Activated CD4-positive, alpha-beta T cell treated with anti-CD3 and anti-CD28 coated beads, Interleukin-2, Interleukin-4, amounts not matched to agents 100 ng/mL and 50 ng/mL, durations not matched to agents 16 hours and 8 hours (primary cell): Measurements from ENCODE around the gene OCEL1.

Source experiments
- DNase-seq: peaks from one replicate; pipeline ENCODE4 v3.0.0-alpha.2; 2020; ENCODE audit warnings: low spot score

OCEL1 gene

GRCh38 chr19:17240826-17241399 is 14.9 kb downstream of the OCEL1 start:
- DNase-seq = no peak

- DNase-seq = no peak
These were observed 16.6 kb downstream of the OCEL1 start for GRCh38 chr19:17242431-17243208.

DNA sequence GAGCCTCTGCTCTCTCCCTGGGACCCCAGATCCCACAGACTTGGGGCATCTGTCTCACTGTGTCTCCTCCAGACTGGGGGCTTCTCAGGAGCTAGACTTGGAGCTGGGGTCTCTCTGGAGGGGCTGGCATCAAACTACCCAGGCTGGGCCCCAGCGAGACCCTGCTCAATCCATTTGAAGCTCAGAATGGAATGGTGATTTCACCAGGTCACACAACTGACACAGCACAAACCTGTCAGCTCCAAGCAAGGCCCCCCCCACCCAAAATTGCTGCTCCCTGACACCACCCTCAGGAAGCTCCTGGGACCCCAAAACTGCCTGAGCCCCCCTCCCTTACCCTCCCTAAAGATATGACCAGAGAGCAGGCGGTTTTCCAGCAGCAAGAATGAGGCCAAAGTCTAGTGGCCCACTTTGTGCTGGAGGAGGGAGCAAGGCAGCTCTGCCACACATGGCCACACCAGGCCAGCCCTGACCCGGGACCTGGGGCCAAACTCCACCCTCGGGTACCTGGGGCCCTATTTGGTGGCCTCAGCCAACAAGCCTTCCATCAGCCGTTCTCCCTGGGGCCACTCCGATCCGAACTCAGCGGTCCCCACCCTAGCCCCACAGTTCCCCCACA is 17.3 kb downstream of the OCEL1 start:
- DNase-seq = no peak

DNA sequence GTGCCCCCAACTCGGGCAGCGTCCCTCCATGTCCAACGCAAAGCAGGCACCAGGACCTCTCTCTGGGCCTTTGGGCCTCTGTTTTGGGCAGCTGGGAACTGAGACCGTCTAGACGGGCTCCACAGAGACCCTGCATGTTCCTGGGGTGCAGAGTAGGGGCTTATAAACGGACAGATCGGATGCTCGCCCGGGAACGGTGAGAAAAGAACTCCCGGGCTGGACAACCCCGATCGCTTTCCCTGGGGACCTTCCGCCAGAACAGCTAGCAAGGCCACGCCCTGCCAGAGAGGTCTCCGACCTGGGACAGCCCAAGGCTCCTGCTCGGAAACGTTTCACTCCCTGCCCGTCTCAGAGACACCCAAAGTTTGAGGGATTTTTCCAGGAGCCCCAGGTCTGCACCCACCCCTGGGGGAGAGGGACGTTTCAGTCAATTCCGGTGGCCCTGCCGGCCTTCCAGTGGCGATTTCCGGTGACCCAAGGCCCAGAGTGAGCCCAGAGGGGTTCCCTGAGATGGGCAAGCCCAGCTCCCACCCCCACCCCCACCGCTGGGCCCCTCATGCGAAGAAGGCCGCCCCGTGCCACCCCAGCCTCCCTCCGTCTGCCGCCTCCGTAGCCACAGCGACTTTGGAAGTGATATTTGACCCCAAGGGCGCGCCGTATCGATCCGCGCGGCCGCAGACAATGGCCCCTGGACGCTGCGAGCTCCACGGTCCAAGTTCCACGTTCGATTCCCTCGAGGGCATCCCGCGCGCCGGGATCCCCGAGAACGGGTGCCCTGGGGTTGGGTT is 18.0 kb downstream of the OCEL1 start:
- DNase-seq = no peak

DNA sequence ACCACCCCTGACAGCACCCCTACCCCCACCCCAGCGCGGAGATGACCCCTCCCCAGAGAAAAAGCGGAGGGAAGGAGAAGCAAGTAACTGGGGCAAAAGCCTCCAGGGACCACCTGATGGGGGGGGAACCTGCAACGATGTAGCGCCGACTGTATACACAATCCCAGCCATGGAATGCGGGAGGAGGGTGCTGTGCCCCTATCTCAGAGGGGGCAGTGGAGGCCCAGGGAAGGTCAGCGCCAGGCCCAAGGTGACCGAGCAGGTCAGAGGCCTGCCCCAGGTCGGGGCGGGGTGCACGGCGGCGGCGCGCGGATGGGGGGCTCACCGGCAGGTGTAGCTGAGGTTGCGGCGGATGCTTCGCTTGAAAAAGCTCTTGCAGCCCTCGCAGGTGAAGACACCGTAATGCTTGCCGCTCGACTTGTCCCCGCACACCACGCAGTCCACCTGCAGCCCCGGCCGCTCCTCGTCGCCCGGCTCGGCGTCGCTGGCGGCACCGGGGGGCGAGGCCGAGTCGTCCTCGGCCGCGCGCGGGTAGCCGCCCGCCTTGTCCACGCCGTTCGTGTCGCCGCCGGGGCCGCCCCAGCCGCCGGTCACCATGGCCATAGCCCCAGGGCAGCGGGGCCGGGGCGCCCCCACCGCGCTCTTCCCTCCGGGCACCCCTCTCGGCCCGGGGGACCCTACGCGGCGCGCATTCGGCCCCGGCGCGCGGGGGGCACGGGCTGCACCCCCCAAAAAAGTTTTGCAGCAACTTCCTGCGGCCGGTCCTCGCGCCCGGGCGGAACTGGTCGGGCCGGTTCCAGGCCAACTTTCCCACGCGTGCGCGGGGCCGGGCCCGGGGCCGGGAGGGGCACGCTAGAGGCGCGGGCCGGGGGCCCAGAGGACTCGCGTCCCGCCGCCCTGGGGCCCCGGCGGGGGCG is 18.9 kb downstream of the OCEL1 start:
- no peak for DNase-seq

DNA sequence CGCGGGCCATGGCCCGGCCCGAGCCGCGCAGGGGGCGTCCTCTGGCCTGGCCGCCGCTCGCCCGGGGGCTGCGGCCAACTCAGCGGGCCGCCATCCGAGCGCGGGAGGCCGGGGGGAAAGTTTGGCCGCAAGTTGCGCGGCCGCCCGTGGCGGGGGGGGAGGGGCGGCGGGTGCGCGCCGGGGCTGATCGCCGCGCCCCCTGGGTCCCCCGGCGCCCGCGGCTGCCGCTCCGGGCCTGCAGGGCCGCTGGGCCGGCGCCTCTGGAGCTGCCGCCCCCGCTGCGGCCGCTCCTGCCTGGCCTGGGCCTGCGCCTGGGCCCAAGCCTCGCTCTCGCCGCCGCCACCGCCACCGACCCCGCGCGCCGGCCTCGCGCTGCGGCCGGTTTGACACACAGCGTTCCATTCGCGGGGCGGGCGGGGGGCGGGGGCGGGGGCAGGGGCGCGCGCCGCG is 19.5 kb downstream of the OCEL1 start, which contains the start of gene NR2F6:
TSS of gene NR2F6 (minus strand) at position 385 of the 450 bp plus-strand sequence. CDS start 699 bp downstream, outside the sequence.
- DNase-seq = no peak

GRCh38 chr19:17246681-17247425 is 20.8 kb downstream of the OCEL1 start:
- DNase-seq = no peak

DNA sequence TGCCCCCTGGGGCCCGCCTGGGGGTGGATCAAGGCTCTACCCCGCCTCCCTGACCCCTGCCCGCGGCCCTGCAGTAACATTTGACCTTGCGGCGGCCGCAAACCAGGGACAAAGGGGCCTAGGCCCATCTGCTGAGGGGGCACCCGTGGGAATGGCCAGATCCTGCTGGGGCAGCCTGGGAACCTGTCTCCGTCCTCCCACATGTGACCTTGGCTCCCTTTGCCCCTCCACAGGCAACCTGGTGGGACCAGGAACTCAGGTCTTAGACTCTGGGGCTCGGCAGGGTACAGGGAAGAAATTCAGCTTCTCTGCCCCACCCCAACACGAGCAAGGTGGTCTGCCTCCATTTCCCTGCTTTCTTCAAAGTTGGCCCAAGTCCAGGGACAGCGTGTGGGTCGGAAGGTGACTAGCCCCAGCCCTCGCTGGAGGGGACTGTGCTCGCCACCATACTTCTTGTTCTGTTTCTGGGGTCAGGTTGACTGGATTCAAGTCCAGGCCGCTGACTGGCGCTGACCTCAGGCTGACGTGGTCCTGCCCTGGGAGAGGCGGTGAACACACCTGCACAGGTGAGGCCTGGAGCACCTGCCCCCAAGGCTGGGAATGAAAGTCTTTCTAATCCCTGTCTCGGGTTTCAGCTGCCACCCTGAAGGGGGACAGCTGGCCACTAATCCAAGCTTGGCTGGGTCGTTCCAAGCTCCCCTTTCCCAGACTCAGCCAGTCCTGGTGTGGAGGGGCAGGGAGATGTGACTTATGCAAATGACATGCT is 22.2 kb downstream of the OCEL1 start:
- no peak for DNase-seq

DNA sequence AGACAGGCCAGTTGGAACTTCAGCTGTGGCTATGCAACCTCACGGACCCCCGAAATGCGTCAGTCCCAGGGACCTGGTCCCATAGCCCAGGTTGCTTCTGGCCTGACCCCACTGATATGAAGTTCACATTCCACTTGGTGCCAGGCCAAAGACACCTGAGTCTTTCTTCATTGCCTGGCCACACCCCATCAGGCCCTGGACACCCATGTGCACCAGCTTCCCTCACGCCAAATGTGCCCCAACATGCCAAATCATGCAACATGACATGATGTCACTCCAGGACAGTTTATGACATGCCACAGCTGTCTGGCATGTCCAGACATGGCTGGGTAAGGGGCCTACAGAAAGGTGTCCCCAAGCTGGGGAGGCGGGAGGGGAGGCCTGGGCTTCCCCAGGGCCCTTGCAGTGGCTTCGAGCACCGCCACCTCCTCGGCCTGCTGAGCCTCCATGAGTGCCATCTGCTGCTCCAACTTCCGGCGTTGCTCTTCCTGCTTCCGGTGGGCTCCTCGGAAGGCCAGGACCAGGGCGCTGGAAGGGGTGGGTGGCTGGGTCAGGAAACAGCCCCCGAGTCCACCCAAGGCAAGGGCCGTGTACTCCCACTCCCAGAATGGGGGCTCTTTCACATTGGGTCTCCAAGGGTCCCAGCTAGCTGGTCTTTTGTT is 24.0 kb downstream of the OCEL1 start:
- DNase-seq = no peak

GRCh38 chr19:17254636-17255035 is 28.6 kb downstream of the OCEL1 start:
- DNase-seq = no peak

DNA sequence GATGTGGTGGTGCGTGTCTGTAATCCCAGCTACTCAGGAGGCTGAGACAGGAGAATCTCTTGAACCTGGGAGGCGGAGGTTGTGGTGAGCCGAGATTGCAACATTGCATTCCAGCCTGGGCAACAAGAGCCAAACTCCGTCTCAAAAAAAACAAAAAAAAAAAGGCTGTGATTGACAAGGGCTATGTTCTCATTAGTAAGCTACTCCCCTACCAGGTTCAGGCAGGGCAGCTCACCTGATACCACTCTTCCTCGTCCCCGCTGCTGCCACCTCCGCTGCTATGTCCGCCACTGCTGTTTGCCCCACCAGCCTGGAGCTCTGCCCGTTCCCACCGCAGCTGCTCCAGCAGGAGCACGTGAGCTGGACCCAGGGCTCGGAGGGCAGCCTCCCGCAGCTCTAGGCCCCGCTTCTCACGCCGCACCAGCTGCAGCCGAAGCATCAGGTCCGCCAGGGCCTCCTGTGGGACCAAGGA is 29.2 kb downstream of the OCEL1 start:
- DNase-seq = no peak

DNA sequence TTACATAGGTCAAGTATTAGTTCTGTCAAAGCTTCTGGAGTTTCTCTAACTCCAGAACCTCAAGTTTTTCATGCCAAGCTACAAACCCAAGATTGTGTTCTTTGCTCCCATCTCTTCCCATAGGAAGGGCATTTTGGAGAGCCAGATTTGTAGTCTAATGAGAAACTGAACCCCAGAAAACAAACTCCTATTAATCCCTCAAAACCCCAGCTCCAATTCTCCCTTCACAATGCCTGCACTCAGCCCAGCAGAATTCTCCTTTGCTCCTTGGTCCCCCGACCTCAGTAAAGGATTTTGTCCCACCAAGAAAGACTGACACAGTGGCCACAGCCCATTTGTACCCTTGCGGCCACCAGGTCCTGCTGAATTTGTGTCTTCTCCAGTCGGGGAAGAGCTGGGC is 30.1 kb downstream of the OCEL1 start:
- DNase-seq = no peak

DNA sequence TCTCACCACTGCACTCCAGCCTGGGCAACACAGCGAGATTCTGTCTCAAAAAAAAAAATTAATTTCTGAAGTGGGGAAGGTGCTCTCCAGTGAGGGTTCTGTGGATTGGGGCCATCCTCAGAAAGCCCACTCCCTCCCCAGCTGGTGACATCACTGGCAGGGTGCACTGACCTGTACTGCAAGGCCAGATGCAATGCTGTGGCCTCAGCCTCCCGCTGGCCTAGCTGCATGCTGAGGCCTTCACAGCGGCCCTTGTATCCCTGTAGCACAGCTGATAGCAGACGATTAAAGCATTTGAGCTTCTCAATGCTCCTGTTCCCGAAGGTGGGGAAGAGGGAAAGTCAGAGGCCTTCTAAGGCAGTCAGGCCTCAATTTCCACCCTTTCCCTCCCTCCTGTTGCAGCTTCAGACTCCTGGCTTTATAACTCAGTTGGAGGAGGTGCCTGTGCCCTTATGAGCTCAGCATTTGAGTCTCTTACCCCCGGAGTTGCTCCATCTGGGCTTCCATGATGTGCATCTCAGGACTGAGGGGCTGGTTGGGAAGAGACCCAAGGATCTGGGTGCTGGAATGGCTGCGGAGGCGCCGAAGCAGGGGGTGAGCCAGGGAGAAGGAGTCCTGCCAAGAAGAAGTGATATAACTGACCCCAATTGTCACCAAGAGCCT is 33.2 kb downstream of the OCEL1 start:
- no peak for DNase-seq

DNA sequence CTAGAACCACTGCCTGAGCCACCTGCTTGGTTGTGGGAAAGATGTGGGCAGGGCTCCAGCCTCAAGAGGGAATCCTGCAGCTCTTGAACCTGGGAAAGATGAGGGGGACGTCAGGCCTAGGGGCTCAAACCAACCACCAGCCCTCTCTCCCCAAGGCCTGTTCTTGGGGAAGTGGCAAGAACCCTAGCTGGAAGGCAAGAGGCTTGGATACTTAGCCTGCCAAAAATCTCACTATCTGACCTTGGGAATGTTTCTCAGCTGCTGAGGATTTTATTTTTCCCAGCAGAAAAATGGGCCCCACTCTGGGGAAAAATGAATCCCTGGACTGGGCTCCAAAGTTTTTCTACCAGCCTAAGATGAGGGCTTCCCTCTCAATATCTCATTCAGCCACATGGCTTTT is 33.9 kb downstream of the OCEL1 start:
- DNase-seq = no peak

GRCh38 chr19:17260842-17261325 is 34.9 kb downstream of the OCEL1 start:
- peak; percentile 94 for DNase-seq

DNA sequence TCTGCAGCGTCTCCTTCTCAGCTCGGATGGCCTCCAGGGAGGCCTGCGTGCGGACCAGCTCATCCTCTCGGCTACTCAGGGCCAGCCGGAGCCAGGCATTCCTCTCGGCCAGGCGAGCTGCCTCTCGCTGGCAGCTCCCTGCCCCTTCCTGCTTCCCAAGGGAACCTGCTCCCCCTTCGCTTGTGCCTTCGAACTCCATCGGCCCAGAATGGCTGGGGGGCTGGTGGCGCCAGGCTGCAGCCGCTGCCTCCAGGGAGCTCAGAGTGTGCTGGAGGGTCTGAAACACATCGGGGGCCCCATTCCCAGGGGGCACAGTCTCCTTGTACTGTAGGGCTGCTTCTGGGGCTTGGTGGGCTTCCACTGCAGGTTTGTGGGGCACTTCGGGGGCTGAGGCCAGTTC is 36.5 kb downstream of the OCEL1 start:
- no peak for DNase-seq

DNA sequence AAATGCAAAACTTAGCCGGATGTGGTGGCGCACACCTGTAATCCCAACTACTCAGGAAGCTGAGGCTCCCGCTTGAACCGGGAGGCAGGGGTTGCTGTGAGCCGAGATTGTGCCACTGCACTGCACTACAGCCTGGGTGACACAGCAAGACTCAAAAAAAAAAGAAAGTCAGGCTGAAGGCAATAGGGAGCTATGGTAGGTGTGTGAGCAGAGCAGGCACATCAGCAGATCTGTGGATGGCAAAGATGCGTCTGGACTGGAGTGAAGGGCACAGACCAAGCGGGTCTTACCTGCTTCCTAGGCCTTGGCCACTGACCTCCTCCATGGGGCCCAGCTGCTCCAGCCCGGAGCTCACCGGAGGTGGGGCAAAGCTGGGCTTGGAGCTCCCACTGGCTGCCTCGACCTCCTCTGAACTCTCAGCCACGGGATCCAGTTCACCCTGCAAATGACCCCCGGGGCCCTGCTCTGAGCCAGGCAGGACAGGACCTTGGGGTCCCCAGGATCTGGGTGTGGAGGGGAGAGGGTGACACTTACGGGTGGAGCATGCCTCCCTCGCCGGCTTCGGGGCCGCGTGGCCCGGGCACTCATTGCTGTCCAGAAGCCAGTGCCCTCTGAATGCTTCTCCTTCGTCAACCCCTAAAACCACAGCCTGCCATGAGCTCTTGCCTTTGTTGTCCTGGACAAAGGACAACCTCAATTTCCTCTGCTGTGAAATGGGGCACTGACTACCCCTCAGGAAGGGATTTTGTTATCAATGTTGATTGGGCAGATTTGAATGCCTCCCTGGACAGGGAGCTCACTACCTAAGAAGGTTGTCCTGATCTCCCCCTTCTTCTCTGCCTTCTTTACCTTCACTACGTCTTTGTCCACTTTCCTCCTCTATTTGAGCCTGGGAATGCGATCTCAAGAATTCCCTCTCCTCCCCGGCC is 38.0 kb downstream of the OCEL1 start:
- DNase-seq = no peak
